Skeletal muscle satellite cell (primary cell): ENCODE measurements around the gene ZNF48. TPM values are rescaled to one million over a fixed set of nuclear protein-coding genes. Genes with fewer than 3 reads are reported as not detected.
A peak's percentile ranks its signal among the peaks of the same experiment; 100 is the strongest.

Source experiments
- H3K27me3 ChIP-seq: 2 replicates; pipeline ENCODE4 v1.7.0; 2013; ENCODE audit warnings: low read length; ENCODE audit not compliant: control insufficient read depth, insufficient read depth
- H3K36me3 ChIP-seq: 2 replicates; pipeline ENCODE4 v1.7.0; 2013; ENCODE audit warnings: mild to moderate bottlenecking, control low read depth, low read length; ENCODE audit not compliant: insufficient read depth
- H3K4me1 ChIP-seq: 2 replicates; pipeline ENCODE4 v1.7.0; 2013; ENCODE audit warnings: low read length; ENCODE audit not compliant: control insufficient read depth, insufficient read depth
- H3K4me2 ChIP-seq: 2 replicates; pipeline ENCODE4 v1.7.0; 2013; ENCODE audit warnings: mild to moderate bottlenecking, low read length
- H3K4me3 ChIP-seq: 2 replicates; pipeline ENCODE4 v1.7.0; 2013; ENCODE audit warnings: low read length
- H3K9ac ChIP-seq: 2 replicates; pipeline ENCODE4 v1.7.0; 2013; ENCODE audit warnings: mild to moderate bottlenecking, low read depth, low read length, moderate library complexity
- H3K9me3 ChIP-seq: replicated peaks from 2 replicates; pipeline ENCODE4 v1.7.0; 2013; ENCODE audit warnings: mild to moderate bottlenecking, control low read depth, low read length
- total RNA-seq: library from RNA; depleted of rRNA; stranded (reverse); fragments of >200 nt; gene quantifications from 2 replicates; pipeline ENCODE4 v1.2.3, GENCODE V29; 2012; rRNA removed

ZNF48 gene
- total RNA-seq: 4.6 and 7.0 TPM in 2 replicates

- Histone ChIP-seq H3K4me1 (peaks cover 21% of the 10 kb centered on the region), H3K4me2 (peak within 1 kb of the TSS; percentile 92), H3K9me3 (no peaks in the 10 kb centered on the region), H3K27me3 (no peaks in the 10 kb centered on the region), H3K4me3 (peak within 1 kb of the TSS; percentile 90), H3K9ac (peak within 1 kb of the TSS; percentile 88), H3K36me3 (peaks cover 16% of the 10 kb centered on the region)
These were observed at the start of gene ZNF48 for GRCh38 chr16:30395155-30395991. TSS of gene ZNF48 (plus strand) at chr16:30395420. CDS start at chr16:30395795, 375 bp downstream.

GRCh38 chr16:30346286-30346685, 48.9 kb upstream of the ZNF48 start:
- Histone ChIP-seq H3K36me3 (peaks cover 13% of the 10 kb centered on the region), H3K4me3 (no peak overlapping the region), H3K4me1 (no peaks in the 10 kb centered on the region), H3K9me3 (no peaks in the 10 kb centered on the region), H3K4me2 (no peak overlapping the region), H3K27me3 (no peaks in the 10 kb centered on the region), H3K9ac (no peak overlapping the region)

- Histone ChIP-seq H3K9ac (no peak overlapping the region), H3K4me1 (peaks cover 18% of the 10 kb centered on the region), H3K4me3 (no peak overlapping the region), H3K36me3 (peaks cover 30% of the 10 kb centered on the region), H3K27me3 (no peaks in the 10 kb centered on the region), H3K4me2 (no peak overlapping the region), H3K9me3 (no peaks in the 10 kb centered on the region)
These were observed 47.1 kb upstream of the ZNF48 start for GRCh38 chr16:30348113-30348512.

- no peaks in the 10 kb centered on the region for H3K9me3 ChIP-seq
These were observed 46.3 kb upstream of the ZNF48 start for GRCh38 chr16:30348929-30349328.

GRCh38 chr16:30349675-30350074, 45.5 kb upstream of the ZNF48 start:
- Histone ChIP-seq H3K9ac (no peak overlapping the region), H3K4me3 (no peak overlapping the region), H3K4me1 (peaks cover 26% of the 10 kb centered on the region), H3K27me3 (no peaks in the 10 kb centered on the region), H3K4me2 (no peak overlapping the region), H3K36me3 (peaks cover 39% of the 10 kb centered on the region), H3K9me3 (no peaks in the 10 kb centered on the region)

More at GRCh38 chr16:30348929-30349328, 46.3 kb upstream of the ZNF48 start:
- Histone ChIP-seq H3K4me2 (no peak overlapping the region), H3K4me3 (no peak overlapping the region), H3K4me1 (peaks cover 23% of the 10 kb centered on the region), H3K36me3 (peaks cover 38% of the 10 kb centered on the region), H3K9ac (no peak overlapping the region), H3K27me3 (no peaks in the 10 kb centered on the region)

GRCh38 chr16:30350134-30350871, 44.9 kb upstream of the ZNF48 start:
- H3K36me3 ChIP-seq: peaks cover 39% of the 10 kb centered on the region
- no peak overlapping the region for H3K9ac ChIP-seq
- H3K4me3 ChIP-seq: no peak overlapping the region
- no peaks in the 10 kb centered on the region for H3K27me3 ChIP-seq
- no peak overlapping the region for H3K4me2 ChIP-seq
- no peaks in the 10 kb centered on the region for H3K9me3 ChIP-seq
- H3K4me1 ChIP-seq: peaks cover 26% of the 10 kb centered on the region

- Histone ChIP-seq H3K9me3 (no peaks in the 10 kb centered on the region), H3K27me3 (no peaks in the 10 kb centered on the region), H3K4me2 (no peak overlapping the region), H3K4me3 (no peak overlapping the region), H3K36me3 (peaks cover 39% of the 10 kb centered on the region), H3K4me1 (peaks cover 33% of the 10 kb centered on the region), H3K9ac (no peak overlapping the region)
These were observed 44.2 kb upstream of the ZNF48 start for GRCh38 chr16:30351001-30351441.

GRCh38 chr16:30351586-30352419, 43.4 kb upstream of the ZNF48 start:
- Histone ChIP-seq H3K27me3 (no peaks in the 10 kb centered on the region), H3K9ac (peak overlapping the region; percentile 33), H3K4me2 (peak overlapping the region; percentile 60), H3K9me3 (no peaks in the 10 kb centered on the region), H3K36me3 (peaks cover 40% of the 10 kb centered on the region), H3K4me1 (peaks cover 41% of the 10 kb centered on the region), H3K4me3 (no peak overlapping the region)

- Histone ChIP-seq H3K36me3 (peaks cover 48% of the 10 kb centered on the region), H3K9ac (peak overlapping the region; percentile 11), H3K4me3 (no peak overlapping the region), H3K9me3 (no peaks in the 10 kb centered on the region), H3K27me3 (no peaks in the 10 kb centered on the region), H3K4me1 (peaks cover 49% of the 10 kb centered on the region), H3K4me2 (peak overlapping the region; percentile 60)
These were observed 42.5 kb upstream of the ZNF48 start for GRCh38 chr16:30352488-30353401.

GRCh38 chr16:30353438-30354129, 41.6 kb upstream of the ZNF48 start:
- H3K4me2 ChIP-seq: peak overlapping the region; percentile 88
- peak overlapping the region; percentile 93 for H3K9ac ChIP-seq
- no peaks in the 10 kb centered on the region for H3K27me3 ChIP-seq
- peaks cover 52% of the 10 kb centered on the region for H3K36me3 ChIP-seq
- H3K4me1 ChIP-seq: peaks cover 49% of the 10 kb centered on the region
- no peaks in the 10 kb centered on the region for H3K9me3 ChIP-seq
- H3K4me3 ChIP-seq: peak overlapping the region; percentile 91
